OCI-LY3 (cell line): ENCODE measurements around the gene ZNF683.

ENCODE experiments used
- H2AFZ ChIP-seq: fragments of 200-600, 300-600 bp; shearing (Covaris generic); 2 replicates; pipeline ENCODE4 v1.6.0; 2014; ENCODE audit warnings: antibody characterized with exemption, low read depth, low read length
- H3K27ac ChIP-seq: fragments of 200-600, 300-600 bp; sonication (generic); 2 replicates; pipeline ENCODE4 v1.5.1; 2014; ENCODE audit warnings: mild to moderate bottlenecking, low read length, moderate library complexity, mixed read lengths
- H3K27me3 ChIP-seq: fragments of 200-600, 300-600 bp; sonication (generic); 2 replicates; pipeline ENCODE4 v1.6.1; 2014; ENCODE audit warnings: low read depth, low read length, mixed read lengths
- H3K36me3 ChIP-seq: fragments of 200-600, 300-600 bp; sonication (generic); replicated peaks from 2 replicates; pipeline ENCODE3; 2014; ENCODE audit warnings: low read depth, low read length, mixed read lengths
- H3K4me1 ChIP-seq: fragments of 300-600, 200-600 bp; sonication (generic); 2 replicates; pipeline ENCODE4 v1.6.1; 2014; ENCODE audit warnings: low read length, mixed read lengths
- H3K4me2 ChIP-seq: fragments of 200-600, 300-600 bp; sonication (generic); 2 replicates; pipeline ENCODE4 v1.6.1; 2014; ENCODE audit warnings: low read length, mixed read lengths
- H3K4me3 ChIP-seq: fragments of 300-600, 200-600 bp; sonication (generic); 2 replicates; pipeline ENCODE4 v1.5.1; 2014; ENCODE audit warnings: antibody characterized with exemption, mild to moderate bottlenecking, low read length, moderate library complexity
- H3K79me2 ChIP-seq: fragments of 300-600, 200-600 bp; shearing (Covaris generic); 2 replicates; pipeline ENCODE4 v1.6.1; 2014; ENCODE audit warnings: mild to moderate bottlenecking, low read length, mixed read lengths
- H3K9ac ChIP-seq: fragments of 300-600, 200-600 bp; shearing (Covaris generic); 2 replicates; pipeline ENCODE4 v1.6.0; 2014; ENCODE audit warnings: mild to moderate bottlenecking, low read length, moderate library complexity
- H3K9me3 ChIP-seq: fragments of 200-600, 300-600 bp; shearing (Covaris generic); 2 replicates; pipeline ENCODE4 v1.6.1; 2014; ENCODE audit warnings: low read length, mixed read lengths; ENCODE audit not compliant: insufficient read depth
- H4K20me1 ChIP-seq: fragments of 200-600, 300-600 bp; sonication (generic); 2 replicates; pipeline ENCODE4 v1.6.1; 2016; ENCODE audit warnings: low read length, mixed read lengths; ENCODE audit not compliant: insufficient read depth
- CTCF ChIP-seq: fragments of 200-600, 300-600 bp; sonication (generic); IDR thresholded peaks from 2 replicates; pipeline ENCODE4 v1.5.1; 2014; ENCODE audit warnings: antibody characterized with exemption, low read length, low read depth
- EZH2phosphoT487 ChIP-seq: fragments of 200-600 bp; shearing (Covaris generic); IDR thresholded peaks from 2 replicates; pipeline ENCODE4 v1.6.1; 2018; ENCODE audit warnings: antibody characterized with exemption, mixed run types, low read depth

ZNF683 gene

DNA sequence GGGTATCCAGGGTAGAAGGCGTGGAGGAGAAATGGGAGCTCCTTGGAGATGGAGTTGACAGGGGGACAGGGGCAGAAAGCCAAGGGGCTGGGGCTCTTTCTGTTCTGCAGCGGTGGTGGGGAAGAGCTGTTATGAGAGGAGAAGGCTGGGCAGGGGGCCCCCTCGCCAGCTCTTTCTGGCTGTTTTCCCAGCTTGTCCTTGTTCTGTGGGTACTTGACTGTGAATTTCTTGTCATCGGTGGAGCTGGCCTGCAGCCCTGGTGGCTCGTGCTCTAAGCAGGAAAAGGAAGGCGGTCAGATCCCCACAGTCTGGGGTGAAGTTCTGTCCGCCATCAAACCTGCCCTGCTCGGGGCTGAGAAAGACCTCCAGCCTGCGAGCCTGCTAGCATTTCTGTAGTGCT lies 7.6 kb downstream of the ZNF683 start:
- no peaks in the 10 kb centered on the region for H3K79me2 ChIP-seq
- no peak overlapping the region for H2AFZ ChIP-seq
- no peaks in the 10 kb centered on the region for H3K9me3 ChIP-seq
- no peak overlapping the region for H3K27ac ChIP-seq
- H4K20me1 ChIP-seq: no peaks in the 10 kb centered on the region
- H3K27me3 ChIP-seq: no peaks in the 10 kb centered on the region
- H3K4me1 ChIP-seq: no peaks in the 10 kb centered on the region
- no peaks in the 10 kb centered on the region for H3K36me3 ChIP-seq
- TF ChIP-seq CTCF: no peak
- no peak for TF ChIP-seq EZH2phosphoT487
- H3K4me2 ChIP-seq: no peak overlapping the region
- H3K9ac ChIP-seq: no peak overlapping the region
- H3K4me3 ChIP-seq: no peak overlapping the region

- no peaks in the 10 kb centered on the region for H3K9me3 ChIP-seq
- no peaks in the 10 kb centered on the region for H4K20me1 ChIP-seq
- no peaks in the 10 kb centered on the region for H3K27me3 ChIP-seq
- no peaks in the 10 kb centered on the region for H3K4me1 ChIP-seq
- peak; percentile 82 for TF ChIP-seq CTCF
- TF ChIP-seq EZH2phosphoT487: no peak
- H2AFZ ChIP-seq: peak overlapping the region; percentile 84
- no peaks in the 10 kb centered on the region for H3K36me3 ChIP-seq
- no peaks in the 10 kb centered on the region for H3K79me2 ChIP-seq
- H3K27ac ChIP-seq: no peak overlapping the region
- peak overlapping the region; percentile 61 for H3K4me2 ChIP-seq
- peak overlapping the region; percentile 35; the same call in 1 of the 2 replicates for H3K4me3 ChIP-seq
- no peak overlapping the region for H3K9ac ChIP-seq
Measured at GRCh38 chr1:26363549-26364448, 8.8 kb downstream of the ZNF683 start.

DNA sequence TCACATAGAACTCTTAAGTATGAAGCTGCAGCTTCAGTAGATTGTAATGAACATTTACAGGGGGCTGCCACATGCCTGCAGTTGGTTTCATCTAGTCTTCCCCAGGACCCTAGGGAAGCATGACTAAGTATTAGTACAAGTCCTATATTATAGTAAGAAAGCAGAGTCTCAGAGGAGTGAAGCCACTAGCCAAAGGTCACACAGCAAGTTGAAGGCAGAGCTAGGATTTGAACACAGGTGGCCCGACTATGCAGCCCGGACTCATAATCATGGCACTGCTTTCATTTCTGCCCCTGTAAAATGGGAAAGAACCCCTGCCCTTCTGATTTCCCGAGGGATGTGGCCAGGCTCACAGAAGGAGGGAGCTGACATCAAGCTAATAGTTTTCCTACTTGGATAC lies 10.2 kb downstream of the ZNF683 start:
- Histone ChIP-seq H3K9ac (no peak overlapping the region), H3K27me3 (no peaks in the 10 kb centered on the region), H3K79me2 (no peaks in the 10 kb centered on the region), H3K27ac (no peak overlapping the region), H3K4me2 (no peak overlapping the region), H3K4me3 (no peak overlapping the region), H3K4me1 (no peaks in the 10 kb centered on the region), H4K20me1 (no peaks in the 10 kb centered on the region), H3K9me3 (no peaks in the 10 kb centered on the region), H2AFZ (no peak overlapping the region), H3K36me3 (no peaks in the 10 kb centered on the region)
- TF ChIP-seq EZH2phosphoT487 (no peak), CTCF (no peak)

- no peak overlapping the region for H3K4me3 ChIP-seq
- no peak overlapping the region for H3K4me2 ChIP-seq
- H4K20me1 ChIP-seq: no peaks in the 10 kb centered on the region
- no peak overlapping the region for H2AFZ ChIP-seq
- H3K4me1 ChIP-seq: no peaks in the 10 kb centered on the region
- H3K27ac ChIP-seq: no peak overlapping the region
- no peak overlapping the region for H3K9ac ChIP-seq
- no peaks in the 10 kb centered on the region for H3K27me3 ChIP-seq
- TF ChIP-seq CTCF (no peak), EZH2phosphoT487 (no peak)
- no peaks in the 10 kb centered on the region for H3K79me2 ChIP-seq
- no peaks in the 10 kb centered on the region for H3K9me3 ChIP-seq
- no peaks in the 10 kb centered on the region for H3K36me3 ChIP-seq
Measured at GRCh38 chr1:26361605-26362122, 10.9 kb downstream of the ZNF683 start.
